Gastrocnemius medialis (tissue), 4 donors: ENCODE data around the gene MON2. TPM values are rescaled to one million over a fixed set of nuclear protein-coding genes. Genes with fewer than 3 reads are reported as not detected.

Experiments used
- ATAC-seq, 2 donors: fragments of 150-250 bp; one replicate each; pipeline ENCODE4 v1.9.1; 2016
- DNase-seq, 2 donors: peaks; one replicate each; pipeline ENCODE4 v3.0.0-alpha.2; 2019
- H3K27ac ChIP-seq, 4 donors: fragments of 200-600 bp; sonication (generic); 1 replicate in 1 of 4; 2 replicates in 3 of 4; pipeline ENCODE4 v1.5.1; 2016 to 2018; ENCODE audit warnings: mild to moderate bottlenecking in 2 of 4, moderate library complexity in 1 of 4
- H3K27me3 ChIP-seq, 3 donors: fragments of 200-600 bp; sonication (generic) in 2 of 3; 1 replicate in 1 of 3; 2 replicates in 2 of 3; pipeline versions ENCODE4 v1.5.1 to v1.6.0; 2016 to 2019; ENCODE audit warnings: mild to moderate bottlenecking in 1 of 3, moderate library complexity in 1 of 3
- H3K36me3 ChIP-seq, 2 donors: fragments of 200-600 bp; sonication (generic) in 1 of 2; one replicate each; pipeline ENCODE4 v1.5.1; 2017 to 2018
- H3K4me1 ChIP-seq, 2 donors: fragments of 200-600 bp; sonication (generic) in 1 of 2; one replicate each; pipeline ENCODE4 v1.5.1; 2016 to 2017; ENCODE audit warnings: mild to moderate bottlenecking in 2 of 2
- H3K4me3 ChIP-seq, 4 donors: fragments of 200-600 bp; sonication (generic) in 3 of 4; 1 replicate in 1 of 4; 2 replicates in 3 of 4; pipeline ENCODE4 v1.5.1; 2016 to 2019; ENCODE audit warnings: mild to moderate bottlenecking in 2 of 4
- H3K9me3 ChIP-seq, 3 donors: fragments of 200-600 bp; sonication (generic) in 2 of 3; 1 replicate in 1 of 3; 2 replicates in 2 of 3; pipeline ENCODE4 v1.5.1; 2016 to 2019
- POLR2A ChIP-seq, 2 donors: fragments of 450-650 bp; IDR thresholded peaks; one replicate each; pipeline ENCODE4 v1.6.1; 2017; ENCODE audit warnings: antibody characterized with exemption in 2 of 2, mild to moderate bottlenecking in 2 of 2, moderate library complexity in 2 of 2
- in situ Hi-C, 4 donors: fragments of 200-750 bp; cut with MboI; loops; one replicate each; pipeline versions ENCODE4 v1.15.0 to v1.8.0; 2017; ENCODE audit warnings: low sequenced_read_pairs in 4 of 4
- intact Hi-C: fragments of 100-400 bp; cut with DNase I; formaldehyde crosslinking; loops from one replicate; pipeline ENCODE4 v1.15.1; 2023; ENCODE audit warnings: low total_unique reads
- total RNA-seq, 4 donors: library from RNA; depleted of rRNA; stranded (reverse); fragments of >200 nt; gene quantifications; one replicate each; pipeline versions ENCODE4 v1.1.0 to v1.2.3, GENCODE V29; 2016
- TF ChIP-seq, protein P1 (sequence below), 5 experiments: fragments of 450-650 bp in 3 of 5; fragments of 200-600 bp in 2 of 5; sonication (generic) in 2 of 5; IDR thresholded peaks in 4 of 5; conservative IDR thresholded peaks in 1 of 5; 1 replicate in 4 of 5; 2 replicates in 1 of 5; pipeline ENCODE4 v1.5.1; 2016 to 2019; ENCODE audit warnings: antibody characterized with exemption in 5 of 5, mild to moderate bottlenecking in 3 of 5, moderate library complexity in 3 of 5

The MON2 gene
- total RNA-seq, 4 donors from 2014 or later, result 9.2 to 57.2 (median 12.9) TPM

DNA sequence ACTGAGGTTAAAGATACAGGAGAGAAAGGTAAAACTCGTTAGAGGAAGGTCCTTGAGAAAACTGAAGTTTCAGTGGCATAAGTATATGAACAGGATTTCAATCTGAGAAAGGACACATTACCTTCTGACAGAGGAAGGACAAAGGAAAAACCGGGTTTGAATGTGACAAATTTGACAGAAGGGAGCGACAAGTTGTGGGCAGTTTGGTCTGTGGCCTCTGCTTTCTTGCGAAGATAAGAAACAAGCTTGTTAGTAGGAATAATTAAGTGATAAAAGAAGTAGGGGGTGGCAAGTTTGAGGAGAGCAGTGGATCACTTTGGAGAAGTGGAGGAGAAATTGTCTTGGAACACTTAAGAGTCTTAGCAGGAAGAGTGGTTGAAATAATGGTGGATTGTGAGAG lies 5.1 kb downstream of the MON2 start:
- ATAC-seq (no peak), DNase-seq (no peak)
- Histone ChIP-seq H3K27ac (no peak overlapping the region), H3K36me3 (no peaks in the 10 kb centered on the region), H3K4me3 (no peak overlapping the region), H3K9me3 (no peaks in the 10 kb centered on the region), H3K4me1 (peaks cover 41 to 47% of the 10 kb centered on the region in 2 donors), H3K27me3 (no peaks in the 10 kb centered on the region)
- TF ChIP-seq POLR2A (IDR thresholded peaks at IDR 0.05), result no peak
- TF ChIP-seq, protein P1, sequence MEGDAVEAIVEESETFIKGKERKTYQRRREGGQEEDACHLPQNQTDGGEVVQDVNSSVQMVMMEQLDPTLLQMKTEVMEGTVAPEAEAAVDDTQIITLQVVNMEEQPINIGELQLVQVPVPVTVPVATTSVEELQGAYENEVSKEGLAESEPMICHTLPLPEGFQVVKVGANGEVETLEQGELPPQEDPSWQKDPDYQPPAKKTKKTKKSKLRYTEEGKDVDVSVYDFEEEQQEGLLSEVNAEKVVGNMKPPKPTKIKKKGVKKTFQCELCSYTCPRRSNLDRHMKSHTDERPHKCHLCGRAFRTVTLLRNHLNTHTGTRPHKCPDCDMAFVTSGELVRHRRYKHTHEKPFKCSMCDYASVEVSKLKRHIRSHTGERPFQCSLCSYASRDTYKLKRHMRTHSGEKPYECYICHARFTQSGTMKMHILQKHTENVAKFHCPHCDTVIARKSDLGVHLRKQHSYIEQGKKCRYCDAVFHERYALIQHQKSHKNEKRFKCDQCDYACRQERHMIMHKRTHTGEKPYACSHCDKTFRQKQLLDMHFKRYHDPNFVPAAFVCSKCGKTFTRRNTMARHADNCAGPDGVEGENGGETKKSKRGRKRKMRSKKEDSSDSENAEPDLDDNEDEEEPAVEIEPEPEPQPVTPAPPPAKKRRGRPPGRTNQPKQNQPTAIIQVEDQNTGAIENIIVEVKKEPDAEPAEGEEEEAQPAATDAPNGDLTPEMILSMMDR (IDR thresholded peaks at IDR 0.05 in 4 of 5, conservative IDR thresholded peaks at IDR 0.05 in 1 of 5), result no peak
- in situ Hi-C loops, result no loop called here
- intact Hi-C loops, result no loop called here

DNA sequence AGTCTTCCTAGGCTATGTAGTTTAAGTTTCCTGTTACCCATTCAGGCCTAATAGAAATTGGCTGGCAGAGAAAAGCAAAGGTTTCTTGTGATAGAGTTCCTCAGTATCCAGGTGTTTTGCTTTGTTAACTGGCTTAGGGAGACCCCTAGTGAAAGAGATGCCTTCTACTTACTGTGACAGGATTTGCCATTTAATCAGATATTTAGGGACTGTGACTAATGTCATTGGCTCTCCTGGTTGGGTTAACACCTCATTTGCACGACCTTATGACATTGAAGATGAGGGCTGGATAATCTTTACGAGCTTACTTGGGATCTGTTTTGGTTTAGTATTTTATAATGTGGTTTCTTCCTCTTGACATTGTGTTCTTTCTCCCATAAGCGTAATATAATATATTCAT lies 5.8 kb downstream of the MON2 start:
- no peak for TF ChIP-seq POLR2A (IDR thresholded peaks at IDR 0.05)
- TF ChIP-seq, protein P1 (IDR thresholded peaks at IDR 0.05 in 4 of 5, conservative IDR thresholded peaks at IDR 0.05 in 1 of 5), result no peak
- Histone ChIP-seq H3K4me1 (peaks cover 41 to 45% of the 10 kb centered on the region in 2 donors), H3K9me3 (no peaks in the 10 kb centered on the region), H3K27me3 (no peaks in the 10 kb centered on the region), H3K4me3 (no peak overlapping the region), H3K27ac (peak overlapping the region in 2 of 4 donors; percentile 8 to 31), H3K36me3 (no peaks in the 10 kb centered on the region)
- in situ Hi-C loops, result no loop called here
- peak; percentile 82 to 85 for ATAC-seq
- intact Hi-C loops, result no loop called here
- DNase-seq, result no peak

DNA sequence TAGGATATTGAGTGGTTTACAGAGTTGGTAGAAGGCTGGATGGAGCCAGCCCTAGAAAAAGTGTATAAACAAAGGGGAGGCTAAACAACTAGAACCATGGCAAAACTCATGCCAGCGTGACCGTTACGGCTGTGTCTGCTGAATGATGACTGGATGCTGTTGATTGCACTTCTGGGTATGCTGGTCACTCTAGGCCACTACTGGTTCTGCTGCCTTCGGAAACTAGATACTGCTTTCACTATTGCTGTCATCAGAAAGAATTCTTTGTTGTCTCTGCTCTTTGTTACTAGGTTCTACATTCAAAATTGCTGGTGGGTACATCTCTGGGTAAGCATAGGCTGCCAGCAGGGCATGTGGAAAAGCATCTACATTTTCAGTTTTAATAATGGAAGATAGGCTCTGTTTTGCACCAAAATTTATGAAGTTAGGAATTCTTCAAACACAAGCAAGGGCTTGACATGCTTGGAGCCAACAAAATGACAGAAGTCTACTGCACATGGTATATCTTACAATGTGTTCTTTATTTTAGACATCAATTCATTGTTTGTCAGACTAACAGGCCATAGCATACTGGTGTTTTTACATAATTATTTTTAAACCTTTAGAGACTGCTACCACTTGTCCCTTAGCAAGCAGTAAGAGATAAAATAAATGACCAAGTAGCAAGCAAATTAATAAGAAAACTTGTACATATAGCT lies 15.4 kb downstream of the MON2 start:
- TF ChIP-seq, protein P1 (IDR thresholded peaks at IDR 0.05 in 4 of 5, conservative IDR thresholded peaks at IDR 0.05 in 1 of 5), result no peak
- no peak for TF ChIP-seq POLR2A (IDR thresholded peaks at IDR 0.05)
- intact Hi-C loops, result no loop called here

DNA sequence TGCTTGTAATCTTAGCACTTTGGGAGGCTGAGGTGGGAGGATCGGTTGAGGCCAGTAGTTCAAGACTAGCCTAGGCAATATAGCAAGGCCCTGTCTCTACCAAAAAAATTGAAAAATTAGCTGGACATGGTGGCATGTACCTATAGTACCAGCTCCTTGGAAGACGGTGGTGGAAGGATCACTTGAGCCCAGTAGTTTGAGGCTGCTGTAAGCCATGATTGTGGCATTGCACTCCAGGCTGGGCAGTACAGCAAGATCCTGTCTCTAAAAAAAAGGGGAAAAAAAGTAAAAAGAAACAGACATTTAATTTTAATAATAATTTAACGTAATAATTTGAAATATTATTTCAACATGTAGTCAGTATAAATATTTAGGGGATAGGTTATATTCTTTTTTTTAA lies 16.1 kb downstream of the MON2 start:
- Histone ChIP-seq H3K36me3 (no peaks in the 10 kb centered on the region), H3K4me3 (no peak overlapping the region), H3K27ac (no peak overlapping the region), H3K27me3 (no peaks in the 10 kb centered on the region), H3K4me1 (no peaks in the 10 kb centered on the region), H3K9me3 (no peaks in the 10 kb centered on the region)
- intact Hi-C loops, result no loop called here
- in situ Hi-C loops, result no loop called here
- no peak for DNase-seq
- TF ChIP-seq, protein P1 (IDR thresholded peaks at IDR 0.05 in 4 of 5, conservative IDR thresholded peaks at IDR 0.05 in 1 of 5), result no peak
- TF ChIP-seq POLR2A (IDR thresholded peaks at IDR 0.05), result no peak
- no peak for ATAC-seq

More for the DNA sequence above, 15.4 kb downstream of the MON2 start:
- in situ Hi-C loops, result no loop called here
- ATAC-seq (no peak), DNase-seq (no peak)
- Histone ChIP-seq H3K27ac (no peak overlapping the region), H3K27me3 (no peaks in the 10 kb centered on the region), H3K9me3 (no peaks in the 10 kb centered on the region), H3K4me1 (no peaks in the 10 kb centered on the region), H3K4me3 (no peak overlapping the region), H3K36me3 (no peaks in the 10 kb centered on the region)

DNA sequence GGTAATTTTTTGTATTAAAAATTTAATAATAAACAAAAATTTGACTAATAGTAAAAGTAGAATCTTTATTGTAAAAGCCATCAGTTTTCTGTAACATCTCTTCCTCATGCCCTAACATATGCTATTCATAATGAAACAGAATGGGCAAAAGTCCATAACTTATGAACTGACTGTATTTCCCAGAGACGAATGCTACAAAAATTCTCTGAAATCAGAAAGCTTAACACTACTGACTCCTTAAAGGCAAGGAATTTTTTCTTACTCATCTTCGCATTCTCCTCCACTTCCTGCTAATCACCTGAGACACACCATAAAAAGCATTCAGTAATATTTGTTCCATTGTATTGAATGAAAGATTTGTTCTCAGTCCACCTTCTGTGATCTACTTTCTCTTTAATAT lies 17.6 kb downstream of the MON2 start:
- DNase-seq (no peak), ATAC-seq (no peak)
- TF ChIP-seq, protein P1 (IDR thresholded peaks at IDR 0.05 in 4 of 5, conservative IDR thresholded peaks at IDR 0.05 in 1 of 5), result no peak
- TF ChIP-seq POLR2A (IDR thresholded peaks at IDR 0.05), result no peak
- in situ Hi-C loops, result no loop called here
- no peaks in the 10 kb centered on the region for H3K36me3 ChIP-seq
- no peaks in the 10 kb centered on the region for H3K9me3 ChIP-seq
- no peaks in the 10 kb centered on the region for H3K27me3 ChIP-seq
- intact Hi-C loops, result no loop called here
- H3K4me1 ChIP-seq, result no peaks in the 10 kb centered on the region
- no peak overlapping the region for H3K4me3 ChIP-seq
- H3K27ac ChIP-seq, result no peak overlapping the region
